ENCODE data around the gene GATB.

The GATB gene

GRCh38 chr4:151668689-151669402 lies 92.0 kb downstream of the GATB start:
- H3K27me3 ChIP-seq (replicated peaks; ENCODE audit: control insufficient read depth, insufficient read depth, low read length, poor library complexity, severe bottlenecking) = no peaks in the 10 kb centered on the region
- H3K9me3 ChIP-seq (ENCODE audit: control insufficient read depth, low read length) = no peaks in the 10 kb centered on the region
- H3K27ac ChIP-seq (ENCODE audit: insufficient read depth, low read length, poor library complexity, severe bottlenecking) = no peak overlapping the region
- no peaks in the 10 kb centered on the region for H3K36me3 ChIP-seq (ENCODE audit: control insufficient read depth, insufficient read depth, low read length)
- no peaks in the 10 kb centered on the region for H3K4me1 ChIP-seq (ENCODE audit: control insufficient read depth, insufficient read depth, low read length, poor library complexity, severe bottlenecking)
- DNase-seq = no peak
- H3K4me3 ChIP-seq (ENCODE audit: insufficient read depth, low read depth, low read length, poor library complexity, severe bottlenecking) = no peak overlapping the region

- Histone ChIP-seq H3K36me3 (ENCODE audit: control insufficient read depth, insufficient read depth, low read length) (no peaks in the 10 kb centered on the region), H3K9me3 (ENCODE audit: control insufficient read depth, low read length) (no peaks in the 10 kb centered on the region), H3K27me3 (replicated peaks; ENCODE audit: control insufficient read depth, insufficient read depth, low read length, poor library complexity, severe bottlenecking) (no peaks in the 10 kb centered on the region), H3K4me3 (ENCODE audit: insufficient read depth, low read depth, low read length, poor library complexity, severe bottlenecking) (no peak overlapping the region), H3K4me1 (ENCODE audit: control insufficient read depth, insufficient read depth, low read length, poor library complexity, severe bottlenecking) (no peaks in the 10 kb centered on the region), H3K27ac (ENCODE audit: insufficient read depth, low read length, poor library complexity, severe bottlenecking) (no peak overlapping the region)
- DNase-seq = no peak
Measured at GRCh38 chr4:151667666-151668065, 93.1 kb downstream of the GATB start.

- Histone ChIP-seq H3K27me3 (replicated peaks; ENCODE audit: control insufficient read depth, insufficient read depth, low read length, poor library complexity, severe bottlenecking) (no peaks in the 10 kb centered on the region), H3K9me3 (ENCODE audit: control insufficient read depth, low read length) (no peaks in the 10 kb centered on the region), H3K4me1 (ENCODE audit: control insufficient read depth, insufficient read depth, low read length, poor library complexity, severe bottlenecking) (no peaks in the 10 kb centered on the region), H3K4me3 (ENCODE audit: insufficient read depth, low read depth, low read length, poor library complexity, severe bottlenecking) (no peak overlapping the region), H3K36me3 (ENCODE audit: control insufficient read depth, insufficient read depth, low read length) (no peaks in the 10 kb centered on the region), H3K27ac (ENCODE audit: insufficient read depth, low read length, poor library complexity, severe bottlenecking) (no peak overlapping the region)
- no peak for DNase-seq
Measured at GRCh38 chr4:151667048-151667447, 93.8 kb downstream of the GATB start.

- Histone ChIP-seq H3K27me3 (replicated peaks; ENCODE audit: control insufficient read depth, insufficient read depth, low read length, poor library complexity, severe bottlenecking) (no peaks in the 10 kb centered on the region), H3K36me3 (ENCODE audit: control insufficient read depth, insufficient read depth, low read length) (no peaks in the 10 kb centered on the region), H3K4me3 (ENCODE audit: insufficient read depth, low read depth, low read length, poor library complexity, severe bottlenecking) (no peak overlapping the region), H3K27ac (ENCODE audit: insufficient read depth, low read length, poor library complexity, severe bottlenecking) (no peak overlapping the region), H3K9me3 (ENCODE audit: control insufficient read depth, low read length) (no peaks in the 10 kb centered on the region), H3K4me1 (ENCODE audit: control insufficient read depth, insufficient read depth, low read length, poor library complexity, severe bottlenecking) (no peaks in the 10 kb centered on the region)
- no peak for DNase-seq
Measured at GRCh38 chr4:151666501-151666900, 94.3 kb downstream of the GATB start.

- Histone ChIP-seq H3K4me1 (ENCODE audit: control insufficient read depth, insufficient read depth, low read length, poor library complexity, severe bottlenecking) (no peaks in the 10 kb centered on the region), H3K9me3 (ENCODE audit: control insufficient read depth, low read length) (no peaks in the 10 kb centered on the region), H3K4me3 (ENCODE audit: insufficient read depth, low read depth, low read length, poor library complexity, severe bottlenecking) (no peak overlapping the region), H3K36me3 (ENCODE audit: control insufficient read depth, insufficient read depth, low read length) (no peaks in the 10 kb centered on the region), H3K27me3 (replicated peaks; ENCODE audit: control insufficient read depth, insufficient read depth, low read length, poor library complexity, severe bottlenecking) (no peaks in the 10 kb centered on the region), H3K27ac (ENCODE audit: insufficient read depth, low read length, poor library complexity, severe bottlenecking) (no peak overlapping the region)
- no peak for DNase-seq
Measured at GRCh38 chr4:151665785-151666127, 95.1 kb downstream of the GATB start.

GRCh38 chr4:151665022-151665784 lies 95.6 kb downstream of the GATB start:
- no peak for DNase-seq
- no peaks in the 10 kb centered on the region for H3K4me1 ChIP-seq (ENCODE audit: control insufficient read depth, insufficient read depth, low read length, poor library complexity, severe bottlenecking)
- no peak overlapping the region for H3K27ac ChIP-seq (ENCODE audit: insufficient read depth, low read length, poor library complexity, severe bottlenecking)
- H3K27me3 ChIP-seq (replicated peaks; ENCODE audit: control insufficient read depth, insufficient read depth, low read length, poor library complexity, severe bottlenecking) = no peaks in the 10 kb centered on the region
- H3K9me3 ChIP-seq (ENCODE audit: control insufficient read depth, low read length) = no peaks in the 10 kb centered on the region
- H3K36me3 ChIP-seq (ENCODE audit: control insufficient read depth, insufficient read depth, low read length) = no peaks in the 10 kb centered on the region
- no peak overlapping the region for H3K4me3 ChIP-seq (ENCODE audit: insufficient read depth, low read depth, low read length, poor library complexity, severe bottlenecking)

- no peak overlapping the region for H3K4me3 ChIP-seq (ENCODE audit: insufficient read depth, low read depth, low read length, poor library complexity, severe bottlenecking)
- no peaks in the 10 kb centered on the region for H3K9me3 ChIP-seq (ENCODE audit: control insufficient read depth, low read length)
- H3K27me3 ChIP-seq (replicated peaks; ENCODE audit: control insufficient read depth, insufficient read depth, low read length, poor library complexity, severe bottlenecking) = no peaks in the 10 kb centered on the region
- no peaks in the 10 kb centered on the region for H3K4me1 ChIP-seq (ENCODE audit: control insufficient read depth, insufficient read depth, low read length, poor library complexity, severe bottlenecking)
- H3K27ac ChIP-seq (ENCODE audit: insufficient read depth, low read length, poor library complexity, severe bottlenecking) = no peak overlapping the region
- H3K36me3 ChIP-seq (ENCODE audit: control insufficient read depth, insufficient read depth, low read length) = no peaks in the 10 kb centered on the region
- no peak for DNase-seq
Measured at GRCh38 chr4:151664289-151664688, 96.5 kb downstream of the GATB start.

GRCh38 chr4:151663109-151663508 lies 97.7 kb downstream of the GATB start:
- Histone ChIP-seq H3K9me3 (ENCODE audit: control insufficient read depth, low read length) (no peaks in the 10 kb centered on the region), H3K27me3 (replicated peaks; ENCODE audit: control insufficient read depth, insufficient read depth, low read length, poor library complexity, severe bottlenecking) (no peaks in the 10 kb centered on the region), H3K4me3 (ENCODE audit: insufficient read depth, low read depth, low read length, poor library complexity, severe bottlenecking) (no peak overlapping the region), H3K4me1 (ENCODE audit: control insufficient read depth, insufficient read depth, low read length, poor library complexity, severe bottlenecking) (no peaks in the 10 kb centered on the region), H3K36me3 (ENCODE audit: control insufficient read depth, insufficient read depth, low read length) (no peaks in the 10 kb centered on the region), H3K27ac (ENCODE audit: insufficient read depth, low read length, poor library complexity, severe bottlenecking) (no peak overlapping the region)
- DNase-seq = no peak

GRCh38 chr4:151661873-151662272 lies 98.9 kb downstream of the GATB start:
- Histone ChIP-seq H3K36me3 (ENCODE audit: control insufficient read depth, insufficient read depth, low read length) (no peaks in the 10 kb centered on the region), H3K4me3 (ENCODE audit: insufficient read depth, low read depth, low read length, poor library complexity, severe bottlenecking) (no peak overlapping the region), H3K9me3 (ENCODE audit: control insufficient read depth, low read length) (no peaks in the 10 kb centered on the region), H3K27me3 (replicated peaks; ENCODE audit: control insufficient read depth, insufficient read depth, low read length, poor library complexity, severe bottlenecking) (no peaks in the 10 kb centered on the region), H3K4me1 (ENCODE audit: control insufficient read depth, insufficient read depth, low read length, poor library complexity, severe bottlenecking) (no peaks in the 10 kb centered on the region), H3K27ac (ENCODE audit: insufficient read depth, low read length, poor library complexity, severe bottlenecking) (no peak overlapping the region)
- no peak for DNase-seq

- no peaks in the 10 kb centered on the region for H3K9me3 ChIP-seq (ENCODE audit: control insufficient read depth, low read length)
- no peak overlapping the region for H3K4me3 ChIP-seq (ENCODE audit: insufficient read depth, low read depth, low read length, poor library complexity, severe bottlenecking)
- H3K4me1 ChIP-seq (ENCODE audit: control insufficient read depth, insufficient read depth, low read length, poor library complexity, severe bottlenecking) = no peaks in the 10 kb centered on the region
- no peaks in the 10 kb centered on the region for H3K36me3 ChIP-seq (ENCODE audit: control insufficient read depth, insufficient read depth, low read length)
- H3K27ac ChIP-seq (ENCODE audit: insufficient read depth, low read length, poor library complexity, severe bottlenecking) = no peak overlapping the region
- DNase-seq = no peak
- no peaks in the 10 kb centered on the region for H3K27me3 ChIP-seq (replicated peaks; ENCODE audit: control insufficient read depth, insufficient read depth, low read length, poor library complexity, severe bottlenecking)
Measured at GRCh38 chr4:151660676-151661075, 100.1 kb downstream of the GATB start.
